Measurements from ENCODE around the gene CHD1L.

DNA sequence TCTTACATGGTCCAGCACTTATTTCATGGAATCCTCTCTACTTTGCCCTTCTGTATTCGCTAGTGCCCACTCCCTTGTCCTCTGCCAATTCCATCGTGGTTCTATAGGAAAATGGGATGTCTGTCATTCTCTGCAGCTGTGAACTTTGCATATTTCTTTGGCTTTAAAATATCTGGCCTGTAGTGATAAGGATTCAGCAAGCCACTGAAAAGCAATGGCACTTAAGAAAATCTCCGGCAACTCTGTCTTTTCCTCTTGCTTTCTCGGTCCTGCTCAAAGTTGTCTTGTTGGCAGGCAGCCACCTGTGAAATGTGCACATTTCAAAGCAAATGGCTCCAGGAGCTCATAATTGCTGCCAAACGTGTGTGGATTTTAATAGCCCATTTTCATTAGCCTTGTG lies 91.8 kb downstream of the CHD1L start:
- TF ChIP-seq, protein P1, sequence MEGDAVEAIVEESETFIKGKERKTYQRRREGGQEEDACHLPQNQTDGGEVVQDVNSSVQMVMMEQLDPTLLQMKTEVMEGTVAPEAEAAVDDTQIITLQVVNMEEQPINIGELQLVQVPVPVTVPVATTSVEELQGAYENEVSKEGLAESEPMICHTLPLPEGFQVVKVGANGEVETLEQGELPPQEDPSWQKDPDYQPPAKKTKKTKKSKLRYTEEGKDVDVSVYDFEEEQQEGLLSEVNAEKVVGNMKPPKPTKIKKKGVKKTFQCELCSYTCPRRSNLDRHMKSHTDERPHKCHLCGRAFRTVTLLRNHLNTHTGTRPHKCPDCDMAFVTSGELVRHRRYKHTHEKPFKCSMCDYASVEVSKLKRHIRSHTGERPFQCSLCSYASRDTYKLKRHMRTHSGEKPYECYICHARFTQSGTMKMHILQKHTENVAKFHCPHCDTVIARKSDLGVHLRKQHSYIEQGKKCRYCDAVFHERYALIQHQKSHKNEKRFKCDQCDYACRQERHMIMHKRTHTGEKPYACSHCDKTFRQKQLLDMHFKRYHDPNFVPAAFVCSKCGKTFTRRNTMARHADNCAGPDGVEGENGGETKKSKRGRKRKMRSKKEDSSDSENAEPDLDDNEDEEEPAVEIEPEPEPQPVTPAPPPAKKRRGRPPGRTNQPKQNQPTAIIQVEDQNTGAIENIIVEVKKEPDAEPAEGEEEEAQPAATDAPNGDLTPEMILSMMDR (IDR thresholded peaks at IDR 0.05), result no peak
- no peak for TF ChIP-seq ZFX (IDR thresholded peaks at IDR 0.05; ENCODE audit: borderline replicate concordance)
